Activated CD4-positive, alpha-beta T cell treated with anti-CD3 and anti-CD28 coated beads, Interleukin-2, amount 50 U/mL, for 16 hours (primary cell): ENCODE results near the gene MIF.
"Not testable (repeated sequence)": the region's sequence is repeated elsewhere in the genome, so short reads cannot be mapped to it uniquely, and the experiment has no call there.

Experiments
- DNase-seq: peaks from one replicate; pipeline ENCODE4 v3.0.0-alpha.2; 2020

Gene MIF

DNA sequence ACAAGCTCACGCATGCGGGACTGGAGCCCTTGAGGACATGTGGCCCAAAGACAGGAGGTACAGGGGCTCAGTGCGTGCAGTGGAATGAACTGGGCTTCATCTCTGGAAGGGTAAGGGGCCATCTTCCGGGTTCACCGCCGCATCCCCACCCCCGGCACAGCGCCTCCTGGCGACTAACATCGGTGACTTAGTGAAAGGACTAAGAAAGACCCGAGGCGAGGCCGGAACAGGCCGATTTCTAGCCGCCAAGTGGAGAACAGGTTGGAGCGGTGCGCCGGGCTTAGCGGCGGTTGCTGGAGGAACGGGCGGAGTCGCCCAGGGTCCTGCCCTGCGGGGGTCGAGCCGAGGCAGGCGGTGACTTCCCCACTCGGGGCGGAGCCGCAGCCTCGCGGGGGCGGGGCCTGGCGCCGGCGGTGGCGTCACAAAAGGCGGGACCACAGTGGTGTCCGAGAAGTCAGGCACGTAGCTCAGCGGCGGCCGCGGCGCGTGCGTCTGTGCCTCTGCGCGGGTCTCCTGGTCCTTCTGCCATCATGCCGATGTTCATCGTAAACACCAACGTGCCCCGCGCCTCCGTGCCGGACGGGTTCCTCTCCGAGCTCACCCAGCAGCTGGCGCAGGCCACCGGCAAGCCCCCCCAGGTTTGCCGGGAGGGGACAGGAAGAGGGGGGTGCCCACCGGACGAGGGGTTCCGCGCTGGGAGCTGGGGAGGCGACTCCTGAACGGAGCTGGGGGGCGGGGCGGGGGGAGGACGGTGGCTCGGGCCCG lies at the start of gene MIF:
Gene MIF (plus strand): TSS at position 439 of the 765 bp plus-strand sequence. CDS start 92 bp downstream, at position 531.
- peak; percentile 99 for DNase-seq

DNA sequence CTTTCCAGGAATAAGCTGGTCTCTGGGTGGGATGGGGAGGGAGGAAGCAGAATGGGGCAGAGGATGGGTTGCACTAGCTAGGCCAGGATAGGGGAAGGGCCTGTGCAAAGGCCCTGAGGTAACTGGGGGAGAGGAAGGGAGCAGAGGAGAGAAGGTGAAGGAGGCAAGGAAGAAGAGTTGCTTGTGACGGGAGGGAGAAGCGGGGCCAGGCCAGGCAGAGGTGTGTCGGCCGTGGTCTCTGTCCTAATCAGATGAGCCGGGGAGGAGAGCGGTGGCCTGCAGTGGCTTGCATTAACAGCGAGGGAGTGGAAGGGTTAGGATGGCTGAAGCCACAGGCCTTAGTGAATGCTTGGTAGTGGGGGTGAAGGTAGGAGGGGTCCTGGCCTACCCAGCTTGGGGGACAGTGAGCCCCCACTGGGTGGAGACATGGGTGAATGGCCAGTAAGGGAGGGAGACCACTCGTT lies 49.4 kb upstream of the MIF start:
- DNase-seq, result no peak

DNA sequence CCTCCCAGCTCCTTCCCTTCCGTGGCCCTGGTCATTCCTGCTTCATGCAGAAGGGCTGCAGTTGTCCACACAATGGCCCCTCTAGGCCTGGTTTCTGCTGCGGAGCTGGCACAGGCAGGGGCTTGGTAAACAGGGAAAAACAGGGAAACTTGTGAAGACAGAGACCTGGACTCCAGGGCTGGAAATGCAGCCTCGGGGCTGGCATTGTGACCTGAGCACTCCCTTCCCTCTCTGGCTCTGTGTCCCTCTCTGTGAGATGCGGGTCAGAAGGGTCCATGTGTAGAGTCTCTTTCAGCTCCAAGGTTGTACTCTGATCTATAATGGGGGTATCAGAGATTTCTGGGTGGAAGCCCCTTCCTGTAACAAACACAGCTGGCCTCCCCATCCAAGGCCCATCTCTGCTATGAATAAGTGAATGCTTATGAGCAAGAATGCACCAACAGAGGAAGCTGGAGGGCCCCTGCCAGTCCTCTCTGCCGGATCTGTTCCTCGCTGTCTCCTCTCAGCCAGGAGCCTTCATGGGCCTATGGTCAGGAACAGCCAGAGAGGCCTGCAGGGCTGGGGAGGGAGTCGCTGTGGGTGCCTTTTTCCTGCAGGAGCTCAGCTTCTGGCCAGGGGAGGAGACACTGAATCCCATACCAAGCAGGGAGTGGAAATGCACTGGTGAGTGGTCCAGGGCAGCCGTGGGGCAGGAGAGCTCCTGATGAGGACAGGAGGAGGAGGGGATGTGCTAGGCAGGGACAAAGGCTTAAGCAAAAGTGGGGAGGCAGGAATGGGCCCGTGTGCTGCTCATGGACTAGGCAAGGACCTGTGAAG lies 48.7 kb upstream of the MIF start:
- DNase-seq, result no peak

DNA sequence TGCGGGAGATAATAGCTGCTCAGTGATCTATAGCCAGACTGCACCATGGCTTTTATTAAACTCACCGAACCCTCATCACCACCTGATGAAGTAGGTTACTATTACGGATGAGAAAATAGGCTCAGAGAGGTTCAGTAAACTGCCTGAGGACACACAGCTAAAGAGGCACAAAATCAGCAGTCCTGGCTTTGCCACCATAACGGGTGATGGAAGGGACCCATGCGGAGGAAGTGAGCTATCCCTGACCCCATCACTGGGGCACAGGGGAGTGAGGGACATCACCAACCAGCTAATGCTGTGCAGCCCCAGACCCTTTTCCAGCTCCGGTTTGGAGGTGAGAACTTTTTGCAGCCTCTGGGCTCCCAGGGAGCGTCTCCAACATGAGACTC lies 48.1 kb upstream of the MIF start:
- DNase-seq, result no peak

DNA sequence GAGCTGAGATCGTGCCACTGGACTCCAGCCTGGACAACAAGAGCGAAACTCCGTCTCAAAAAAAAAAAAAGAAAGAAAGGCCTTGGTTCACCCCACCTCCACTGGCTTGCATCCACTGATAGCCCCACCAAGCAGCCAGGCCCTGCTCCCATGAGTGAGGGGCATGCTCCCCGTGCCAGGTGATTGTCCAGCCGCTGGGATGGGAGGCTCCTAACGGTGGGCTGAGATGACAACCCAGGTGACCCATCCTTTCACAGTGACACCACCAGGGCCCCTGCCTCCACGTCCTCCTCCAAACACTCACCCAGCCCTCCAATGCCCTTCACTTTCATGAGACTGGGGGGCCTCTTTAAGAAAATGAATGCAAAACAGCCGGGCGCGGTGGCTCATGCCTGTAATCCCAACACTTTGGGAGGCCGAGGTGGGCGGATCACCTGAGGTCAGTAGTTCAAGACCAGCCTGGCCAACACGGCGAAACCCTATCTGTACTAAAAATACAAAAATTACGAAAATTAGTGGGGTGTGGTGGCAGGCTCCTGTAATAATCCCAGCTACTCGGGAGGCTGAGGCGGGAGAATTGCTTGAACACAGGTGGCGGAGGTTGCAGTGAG lies 46.8 kb upstream of the MIF start:
- DNase-seq, result no peak

DNA sequence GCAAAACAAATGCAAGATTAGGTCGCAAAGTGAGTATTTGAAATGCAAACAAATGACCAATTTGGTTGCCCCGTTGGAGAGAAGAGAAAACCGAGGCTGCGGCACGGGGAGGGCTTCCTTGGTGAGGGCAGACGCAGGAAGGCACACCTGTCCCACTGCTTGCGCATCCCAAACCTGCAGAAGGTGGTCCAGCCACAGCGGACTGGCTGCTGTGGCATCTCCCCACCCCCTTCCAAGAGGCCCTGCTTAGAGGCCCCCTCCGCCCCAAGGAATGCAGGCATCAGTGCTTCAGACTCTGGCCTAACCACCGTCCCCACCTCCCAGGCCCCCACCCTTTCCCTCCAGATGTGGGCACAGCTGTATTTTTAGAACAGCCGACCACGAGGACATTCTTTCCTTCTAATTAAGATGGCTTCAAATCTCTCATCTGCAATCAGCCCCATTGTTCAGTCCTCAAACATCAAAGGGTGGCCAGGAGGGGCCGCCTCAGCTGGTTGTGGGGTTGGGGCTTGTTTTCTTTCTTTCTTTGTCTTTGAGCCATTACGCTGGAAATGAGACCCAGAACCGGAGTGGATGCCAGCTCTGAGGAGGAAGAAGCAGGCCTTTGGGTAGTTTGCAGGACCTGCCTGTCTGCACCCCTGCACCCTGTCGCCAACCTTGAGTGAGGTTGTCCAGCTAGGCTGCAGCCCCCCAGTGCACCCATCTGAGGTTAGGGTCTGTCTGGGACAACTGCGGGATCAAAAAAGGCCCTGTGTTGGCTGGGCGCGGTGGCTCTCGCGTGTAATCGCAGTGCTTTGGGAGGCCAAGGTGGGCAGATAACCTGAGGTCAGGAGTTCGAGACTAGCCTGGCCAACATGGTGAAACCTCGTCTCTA lies 46.0 kb upstream of the MIF start:
- no peak for DNase-seq

DNA sequence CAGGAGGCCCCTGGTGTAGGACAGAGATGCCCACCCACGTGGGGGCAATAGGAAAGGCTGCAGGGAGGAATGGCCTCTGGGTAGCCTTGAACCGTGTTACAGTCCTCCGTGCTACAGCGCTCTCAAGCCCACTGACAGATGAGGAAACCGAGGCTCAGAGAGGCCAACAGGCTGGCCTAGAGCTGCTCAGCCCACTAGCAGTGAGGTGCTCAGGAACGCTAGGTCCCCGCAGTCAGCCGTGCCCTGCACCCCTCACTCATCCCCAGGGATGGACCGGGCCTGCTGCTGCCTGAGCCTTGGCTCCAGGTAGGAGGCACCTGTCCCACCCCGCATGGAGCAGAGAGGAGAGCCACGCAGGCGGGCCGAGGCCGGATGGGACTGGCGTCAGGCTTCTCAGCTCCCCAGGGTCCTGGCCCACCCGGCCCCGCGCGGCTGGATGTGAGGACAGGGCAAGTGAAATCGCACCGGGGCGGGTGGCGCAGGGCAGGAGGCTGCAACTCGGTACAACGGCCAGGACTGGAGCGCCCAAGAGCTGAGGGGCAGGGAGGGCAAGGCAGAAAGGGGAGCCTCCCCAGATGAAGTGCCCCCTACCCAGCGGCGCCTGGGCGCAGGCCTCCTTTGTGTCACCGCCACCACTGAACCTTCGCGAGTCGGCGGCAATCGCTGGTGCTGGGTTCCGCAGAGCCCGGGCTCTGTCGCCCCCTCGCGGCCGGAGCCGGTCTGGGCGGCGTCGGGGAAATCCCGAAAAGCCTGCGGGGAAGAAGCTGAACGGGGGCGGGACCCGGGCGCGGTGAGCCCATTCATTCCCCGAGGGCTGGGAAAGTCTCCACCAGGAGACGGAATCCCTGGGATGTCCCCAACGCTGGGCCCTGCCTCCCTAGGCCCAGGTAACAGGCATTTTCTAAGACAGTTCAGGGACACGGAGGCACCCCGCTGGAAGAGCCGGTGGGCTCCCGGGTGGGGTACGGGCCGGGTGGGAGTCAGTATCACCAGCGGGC lies 44.9 kb upstream of the MIF start:
- DNase-seq, result peak; percentile 83

DNA sequence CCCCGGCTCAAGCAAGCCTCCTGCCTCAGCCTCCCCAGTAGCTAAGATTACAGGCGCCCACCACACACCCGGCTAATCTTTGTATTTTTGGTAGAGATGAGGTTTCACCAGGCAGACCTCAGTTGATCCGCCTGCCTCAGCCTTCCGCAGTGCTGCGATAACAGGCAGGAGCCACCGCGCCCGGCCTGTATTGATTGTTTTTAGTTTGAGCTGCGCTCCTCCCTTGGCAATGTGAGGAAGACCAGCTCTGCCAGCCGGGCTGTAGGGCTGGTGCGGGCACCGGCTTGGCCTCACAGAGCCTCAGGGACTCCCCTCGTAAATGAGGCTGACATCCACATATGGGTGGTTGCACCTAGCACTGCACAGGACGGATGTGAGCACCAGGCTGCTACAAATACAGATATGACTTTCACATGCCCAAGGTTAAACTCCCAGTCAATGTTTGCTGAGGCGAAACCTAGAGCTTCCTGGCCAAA lies 44.0 kb upstream of the MIF start:
- no peak for DNase-seq

DNA sequence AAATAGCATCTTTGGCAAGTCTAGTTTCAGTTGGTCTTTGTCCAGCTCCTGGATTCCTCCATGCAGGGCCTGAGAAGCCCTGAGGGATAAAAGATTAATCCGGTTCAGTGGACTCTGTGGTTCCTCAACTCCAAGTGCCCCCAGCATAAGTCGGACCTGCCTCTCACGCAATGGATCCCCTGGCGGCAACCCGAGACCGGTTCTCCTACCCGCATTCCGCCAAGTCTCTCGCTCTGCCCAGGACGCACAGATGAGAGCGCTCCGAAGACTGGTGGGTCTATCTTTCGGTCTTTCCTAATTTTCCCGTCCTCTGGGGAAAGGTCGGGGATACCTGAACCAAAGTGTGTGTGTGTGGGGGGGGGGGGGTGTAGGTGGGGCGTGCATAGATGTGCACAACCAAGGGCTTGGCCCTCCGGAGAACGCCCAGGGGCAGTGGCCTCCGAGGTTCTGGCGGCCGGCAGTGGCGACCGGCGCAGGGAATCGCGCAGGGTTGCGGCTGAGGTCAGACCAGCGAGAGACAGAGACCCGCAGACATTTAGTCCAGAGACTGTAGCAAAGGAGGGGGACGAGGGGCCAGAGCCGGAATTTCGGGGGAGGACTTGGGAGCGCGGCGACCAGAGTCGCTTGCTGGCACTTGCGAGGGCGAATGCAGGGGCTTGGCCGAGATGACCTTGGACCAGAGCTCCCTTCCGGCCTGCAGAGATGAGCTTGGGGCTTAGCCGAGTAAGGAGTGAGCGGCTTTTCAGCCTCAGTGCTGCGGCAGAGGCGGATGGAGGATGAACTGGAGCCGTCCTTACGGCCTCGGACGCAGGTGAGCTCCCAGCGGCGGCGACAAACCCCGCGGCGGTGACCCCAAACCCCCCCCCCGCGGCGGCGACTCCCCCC lies 37.2 kb upstream of the MIF start:
- DNase-seq, result no peak

DNA sequence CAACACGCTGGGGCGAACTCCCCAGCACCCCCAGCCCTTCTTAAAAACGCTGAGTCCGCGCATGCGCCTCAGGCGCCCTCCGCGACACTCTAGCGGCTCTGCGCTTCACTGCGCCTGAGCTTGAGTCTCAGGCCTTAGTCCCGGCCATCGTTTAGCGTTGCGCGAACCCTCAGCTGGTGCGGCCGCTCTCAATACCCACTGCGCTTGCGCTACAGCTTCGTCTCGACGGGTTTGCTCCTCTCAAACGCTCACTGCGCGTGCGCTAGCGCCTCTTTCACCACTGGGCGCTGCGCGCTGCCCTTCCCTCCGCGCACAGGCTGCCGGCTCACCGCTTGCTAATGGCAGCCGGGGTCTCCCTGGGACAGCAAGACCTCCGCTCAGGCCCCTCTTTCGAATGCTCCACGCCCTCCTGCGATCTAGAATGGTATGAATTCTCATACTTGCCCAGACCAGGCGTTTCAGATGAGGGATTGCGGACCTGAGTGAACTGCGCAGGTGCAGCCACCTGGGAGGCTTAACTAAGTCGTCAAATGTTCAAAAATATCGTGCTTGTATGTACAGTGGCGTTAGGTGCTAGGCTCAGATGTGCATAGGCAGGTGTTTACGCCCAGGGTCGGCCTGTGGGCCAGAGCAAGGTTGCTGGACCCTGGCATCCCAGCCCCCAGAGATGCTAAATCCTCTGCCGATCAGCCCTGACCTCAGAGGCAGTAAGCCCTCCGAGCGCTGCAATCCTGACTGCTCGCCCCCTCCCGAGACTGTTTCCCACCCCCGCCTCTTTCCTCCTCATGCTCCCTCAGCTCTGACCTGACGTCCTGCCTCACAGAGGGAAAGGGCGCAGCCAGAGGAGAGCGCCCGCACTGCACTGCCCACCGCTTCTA lies 36.3 kb upstream of the MIF start, which contains the start of gene SLC2A11:
Gene SLC2A11 (plus strand): TSS at position 270 of the 878 bp plus-strand sequence. CDS start 125 bp downstream, at position 395.
- DNase-seq, result peak; percentile 97

DNA sequence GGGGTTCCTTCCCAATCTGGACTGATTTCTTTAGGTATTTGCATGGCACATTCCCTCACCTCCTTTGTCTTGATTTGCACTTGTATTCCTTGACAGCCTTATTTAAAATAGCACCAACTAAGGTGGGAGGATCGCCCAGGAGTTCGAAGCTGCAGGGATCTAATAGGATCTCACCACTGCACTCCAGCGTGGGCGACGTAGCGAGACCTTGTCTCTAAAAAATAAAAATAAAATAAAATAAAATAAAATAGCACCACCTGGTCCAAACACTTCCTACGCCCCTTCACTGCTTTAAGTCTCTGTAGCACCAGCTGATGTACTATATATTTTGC lies 35.7 kb upstream of the MIF start:
- no peak for DNase-seq

DNA sequence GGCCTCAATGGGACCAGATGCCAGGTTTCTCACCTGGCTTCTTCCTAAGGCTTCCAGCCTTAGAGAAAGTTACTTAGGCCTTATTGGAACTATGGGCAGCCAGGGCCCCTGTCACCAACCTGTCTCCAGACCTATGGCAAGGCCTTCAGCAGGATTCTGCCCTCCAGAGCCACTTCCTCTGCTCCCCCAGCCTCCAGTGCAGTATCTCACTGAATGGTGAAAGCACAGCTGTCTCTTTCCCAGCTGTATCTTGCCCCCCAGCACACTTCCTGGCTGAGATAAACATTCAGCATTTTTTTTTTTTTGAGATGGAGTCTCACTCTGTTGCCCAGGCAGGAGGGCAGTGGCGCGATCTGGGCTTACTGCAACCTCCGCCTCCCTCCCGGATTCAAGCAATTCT lies 35.0 kb upstream of the MIF start:
- no peak for DNase-seq

DNA sequence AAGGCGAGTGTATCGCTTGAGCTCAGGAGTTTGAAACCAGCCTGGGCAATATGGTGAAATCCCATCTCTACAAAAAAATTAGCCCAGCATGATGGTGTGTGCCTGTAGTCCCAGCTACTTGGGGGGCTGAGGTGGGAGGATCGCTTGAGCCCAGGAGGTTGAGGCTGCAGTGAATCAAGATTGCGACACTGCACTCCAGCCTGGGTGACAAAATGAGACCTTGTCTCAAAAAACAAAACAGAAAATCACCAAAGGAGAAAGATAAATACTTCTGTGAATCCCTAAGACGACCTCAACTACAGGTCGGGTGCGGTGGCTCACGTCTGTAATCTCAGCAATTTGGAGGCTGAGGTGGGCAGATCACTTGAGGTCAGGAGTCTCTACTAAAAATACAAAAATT lies 34.0 kb upstream of the MIF start:
- not testable (repeated sequence) for DNase-seq

DNA sequence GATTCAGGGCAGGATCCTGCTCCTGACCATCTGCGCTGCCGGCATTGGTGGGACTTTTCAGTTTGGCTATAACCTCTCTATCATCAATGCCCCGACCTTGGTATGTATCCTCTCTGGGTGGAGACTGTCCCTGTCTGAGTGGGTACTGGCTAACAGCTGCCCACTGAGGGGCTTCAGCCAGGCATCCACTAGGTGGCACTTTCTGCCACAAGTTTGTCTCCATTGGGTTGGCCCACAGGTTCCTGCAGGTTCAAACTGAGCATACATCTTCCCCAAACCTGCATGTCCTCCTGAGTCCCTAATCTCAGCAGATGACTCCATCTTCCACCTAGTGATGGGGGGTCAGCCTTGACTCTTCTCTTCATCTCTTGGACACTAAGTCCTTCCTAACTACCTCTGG lies 32.1 kb upstream of the MIF start:
- peak; percentile 53 for DNase-seq

DNA sequence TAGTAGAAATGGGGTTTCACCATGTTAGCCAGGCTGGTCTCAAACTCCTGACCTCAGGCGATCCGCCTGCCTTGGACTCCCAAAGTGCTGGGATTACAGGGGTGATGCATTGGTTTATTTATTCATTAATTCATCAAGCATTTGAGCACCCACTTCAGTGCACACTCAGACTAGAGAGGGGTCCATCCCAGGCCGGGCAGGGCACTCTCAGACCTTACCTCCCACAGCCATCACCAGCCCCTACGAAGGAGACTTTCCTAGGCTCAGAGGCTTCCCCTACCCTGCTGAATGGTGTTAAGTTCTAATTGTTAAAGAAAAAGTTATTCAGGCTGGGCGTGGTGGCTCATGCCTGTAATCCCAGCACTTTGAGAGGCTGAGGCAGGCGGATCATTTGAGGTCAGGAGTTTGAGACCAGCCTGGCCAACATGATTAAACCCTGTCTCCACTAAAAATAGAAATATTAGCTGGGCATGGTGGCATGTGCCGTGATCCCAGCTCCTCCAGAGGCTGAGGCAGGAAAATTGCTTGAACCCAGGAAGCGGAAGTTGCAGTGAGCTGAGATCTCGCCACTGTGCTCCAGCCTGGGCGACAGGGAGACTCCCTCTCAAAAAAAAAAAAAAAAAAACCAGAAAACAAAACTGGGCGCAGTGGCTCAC lies 29.6 kb upstream of the MIF start:
- DNase-seq, result not testable (repeated sequence)

DNA sequence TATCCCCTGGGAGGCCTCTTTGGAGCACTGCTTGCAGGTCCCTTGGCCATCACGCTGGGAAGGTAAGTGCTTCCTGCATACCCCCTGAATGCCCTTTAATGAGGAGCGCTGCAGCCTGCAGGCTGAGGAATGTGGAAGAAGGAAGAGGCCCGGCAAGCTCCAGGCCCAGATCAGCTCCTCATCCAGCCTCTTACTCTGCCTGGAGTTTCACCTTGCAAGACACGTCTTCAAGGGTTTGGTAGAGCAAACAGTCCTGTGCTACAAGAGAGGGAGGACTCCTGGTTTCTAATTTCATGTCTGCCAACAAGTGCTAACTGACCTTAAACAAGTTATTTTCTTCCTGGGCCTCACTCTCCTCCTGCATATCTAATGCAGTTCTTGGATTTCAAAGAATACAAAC lies 25.6 kb upstream of the MIF start:
- DNase-seq, result no peak

DNA sequence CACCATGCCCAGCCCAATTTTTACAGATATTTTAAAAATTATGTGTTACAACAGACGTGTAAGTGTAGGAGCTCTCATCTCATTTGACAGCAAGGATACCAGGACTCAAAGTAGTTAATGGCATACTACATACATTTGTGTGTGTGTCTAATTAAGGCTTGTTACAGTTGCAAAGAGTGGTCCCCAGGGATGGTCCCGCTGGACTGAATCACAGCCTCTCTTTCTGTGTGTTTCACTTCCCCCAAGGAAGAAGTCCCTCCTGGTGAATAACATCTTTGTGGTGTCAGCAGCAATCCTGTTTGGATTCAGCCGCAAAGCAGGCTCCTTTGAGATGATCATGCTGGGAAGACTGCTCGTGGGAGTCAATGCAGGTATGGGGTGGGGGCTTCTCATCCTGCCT lies 19.3 kb upstream of the MIF start:
- no peak for DNase-seq

DNA sequence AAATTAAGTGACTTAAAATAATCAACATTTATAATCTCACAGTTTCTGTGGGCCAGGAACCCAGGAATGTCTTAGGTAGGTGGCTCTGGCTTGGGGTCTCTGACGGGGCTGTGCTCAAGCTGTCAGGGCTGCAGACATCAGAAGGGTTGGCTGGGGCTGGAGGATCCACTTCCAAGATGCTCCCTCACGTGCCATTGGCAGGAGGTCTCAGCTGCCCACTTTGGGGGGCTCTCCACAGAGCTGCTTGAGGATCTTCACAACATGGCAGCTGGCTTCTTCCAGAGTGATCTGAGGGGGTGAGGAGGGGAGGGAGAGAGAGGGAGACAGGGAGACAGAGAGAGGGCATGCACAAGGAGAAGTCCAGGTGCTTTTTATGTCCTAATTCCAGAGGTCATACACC lies 18.4 kb upstream of the MIF start:
- no peak for DNase-seq

DNA sequence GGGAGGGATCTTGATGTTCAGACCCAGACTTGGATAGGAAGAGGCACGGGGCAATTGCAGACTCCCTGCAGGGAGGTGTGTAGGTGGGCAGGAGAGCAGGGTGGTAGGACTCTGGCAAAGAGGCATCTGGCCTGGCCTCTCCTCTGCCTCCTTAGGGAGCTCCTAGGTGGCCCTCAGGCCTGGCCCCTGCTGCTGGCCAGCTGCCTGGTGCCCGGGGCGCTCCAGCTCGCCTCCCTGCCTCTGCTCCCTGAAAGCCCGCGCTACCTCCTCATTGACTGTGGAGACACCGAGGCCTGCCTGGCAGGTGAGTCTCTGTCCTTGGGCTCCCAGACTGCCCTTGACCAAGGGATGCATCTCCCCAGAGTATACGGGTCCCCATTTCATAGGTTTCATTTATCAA lies 16.6 kb upstream of the MIF start:
- no peak for DNase-seq
